RWPE1 (cell line): ENCODE data around the gene CGNL1.

ENCODE experiments used
- CTCF ChIA-PET: fragments of 350-600 bp; sonication (Branson Sonifier 250); formaldehyde crosslinking; extraction: SDS; loops from one replicate; lab custom pipeline; 2021; lab: Yijun Ruan, JAX
- POLR2A ChIA-PET: fragments of 400-600 bp; formaldehyde crosslinking; extraction: SDS; loops from one replicate; lab custom pipeline; 2020; ENCODE audit warnings: antibody characterized with exemption; ENCODE audit not compliant: low non-redundant PET; lab: Yijun Ruan, JAX
- DNase-seq: peaks from one replicate; pipeline ENCODE4 v3.0.0; 2012; ENCODE audit warnings: low spot score
- H3K27ac ChIP-seq: fragments of 450-650 bp; 2 replicates; pipeline ENCODE4 v1.5.1; 2017
- TF ChIP-seq, protein P1 (sequence below): fragments of 450-650 bp; conservative IDR thresholded peaks from 2 replicates; pipeline ENCODE4 v1.5.1; 2017; ENCODE audit warnings: low read depth, mild to moderate bottlenecking

The CGNL1 gene

GRCh38 chr15:57554063-57554811 lies 177.9 kb downstream of the CGNL1 start:
- peak overlapping the region; percentile 89 for H3K27ac ChIP-seq
- TF ChIP-seq, protein P1, sequence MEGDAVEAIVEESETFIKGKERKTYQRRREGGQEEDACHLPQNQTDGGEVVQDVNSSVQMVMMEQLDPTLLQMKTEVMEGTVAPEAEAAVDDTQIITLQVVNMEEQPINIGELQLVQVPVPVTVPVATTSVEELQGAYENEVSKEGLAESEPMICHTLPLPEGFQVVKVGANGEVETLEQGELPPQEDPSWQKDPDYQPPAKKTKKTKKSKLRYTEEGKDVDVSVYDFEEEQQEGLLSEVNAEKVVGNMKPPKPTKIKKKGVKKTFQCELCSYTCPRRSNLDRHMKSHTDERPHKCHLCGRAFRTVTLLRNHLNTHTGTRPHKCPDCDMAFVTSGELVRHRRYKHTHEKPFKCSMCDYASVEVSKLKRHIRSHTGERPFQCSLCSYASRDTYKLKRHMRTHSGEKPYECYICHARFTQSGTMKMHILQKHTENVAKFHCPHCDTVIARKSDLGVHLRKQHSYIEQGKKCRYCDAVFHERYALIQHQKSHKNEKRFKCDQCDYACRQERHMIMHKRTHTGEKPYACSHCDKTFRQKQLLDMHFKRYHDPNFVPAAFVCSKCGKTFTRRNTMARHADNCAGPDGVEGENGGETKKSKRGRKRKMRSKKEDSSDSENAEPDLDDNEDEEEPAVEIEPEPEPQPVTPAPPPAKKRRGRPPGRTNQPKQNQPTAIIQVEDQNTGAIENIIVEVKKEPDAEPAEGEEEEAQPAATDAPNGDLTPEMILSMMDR = no peak
- POLR2A ChIA-PET = no interaction called here
- CTCF ChIA-PET = interaction anchor here (0.5 to 1.4 kb wide), 5 partner anchors 11 to 624 kb away, joined by 3 to 6 read pairs (median 4); no protein-coding TSS in a partner anchor
- DNase-seq = peak; percentile 51

DNA sequence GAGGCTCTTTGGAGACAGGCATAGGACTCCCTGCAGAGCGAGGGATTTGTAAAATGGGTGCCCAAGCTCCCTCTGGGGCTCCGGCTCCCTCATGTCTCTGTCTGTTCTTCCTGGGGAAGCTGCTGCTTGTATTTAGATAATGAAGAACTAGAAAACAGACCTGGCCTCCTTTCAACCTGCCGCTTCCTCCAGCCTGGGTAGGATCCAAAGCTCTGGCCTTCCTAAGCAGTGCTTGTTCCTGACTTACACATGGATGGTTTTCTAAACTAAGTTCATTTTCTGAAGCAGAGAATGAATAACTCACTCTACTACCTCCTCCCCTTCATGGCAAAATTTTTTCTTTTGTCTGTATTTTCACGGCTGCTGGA lies 178.5 kb downstream of the CGNL1 start:
- ChIA-PET CTCF (interaction anchor here (0.6 to 1.4 kb wide), 4 partner anchors 10 to 625 kb away, joined by 3 to 4 read pairs (median 4); no protein-coding TSS in a partner anchor), POLR2A (no interaction called here)
- H3K27ac ChIP-seq = peak overlapping the region; percentile 89
- TF ChIP-seq, protein P1 = no peak
- DNase-seq = no peak

GRCh38 chr15:57555270-57555669 lies 179.0 kb downstream of the CGNL1 start:
- DNase-seq = no peak
- POLR2A ChIA-PET = no interaction called here
- CTCF ChIA-PET = no interaction called here
- peak overlapping the region; percentile 89 for H3K27ac ChIP-seq
- TF ChIP-seq, protein P1 = no peak

GRCh38 chr15:57556040-57556439 lies 179.7 kb downstream of the CGNL1 start:
- ChIA-PET CTCF (interaction anchor here (0.7 kb wide), 1 partner anchor 424 kb away, joined by 3 read pairs; no protein-coding TSS in a partner anchor), POLR2A (no interaction called here)
- H3K27ac ChIP-seq = no peak overlapping the region
- TF ChIP-seq, protein P1 = no peak
- DNase-seq = no peak

DNA sequence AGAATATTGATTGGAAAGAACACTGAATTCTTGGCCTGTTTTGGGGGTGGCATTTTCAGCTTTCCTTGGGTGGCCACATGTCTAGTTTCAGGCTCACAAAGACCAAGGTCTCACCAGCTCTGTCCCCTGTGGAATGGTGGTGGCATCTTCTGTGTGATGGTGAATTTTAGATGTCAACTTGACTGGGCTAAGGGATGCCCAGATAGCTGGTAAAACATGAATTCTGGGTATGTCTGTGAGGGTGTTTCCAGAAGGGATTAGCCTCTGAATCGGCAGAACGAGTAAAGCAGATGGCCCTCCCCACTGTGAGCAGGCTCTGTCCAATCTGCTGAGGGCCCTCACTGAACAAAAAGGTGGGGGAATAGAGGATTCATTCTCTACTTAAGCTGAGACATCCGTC lies 181.0 kb downstream of the CGNL1 start:
- DNase-seq = no peak
- no peak overlapping the region for H3K27ac ChIP-seq
- TF ChIP-seq, protein P1 = no peak
- POLR2A ChIA-PET = no interaction called here
- CTCF ChIA-PET = interaction anchor here (0.6 to 1.3 kb wide), 3 partner anchors 23 to 101 kb away, joined by 3 to 4 read pairs (median 4); no protein-coding TSS in a partner anchor

DNA sequence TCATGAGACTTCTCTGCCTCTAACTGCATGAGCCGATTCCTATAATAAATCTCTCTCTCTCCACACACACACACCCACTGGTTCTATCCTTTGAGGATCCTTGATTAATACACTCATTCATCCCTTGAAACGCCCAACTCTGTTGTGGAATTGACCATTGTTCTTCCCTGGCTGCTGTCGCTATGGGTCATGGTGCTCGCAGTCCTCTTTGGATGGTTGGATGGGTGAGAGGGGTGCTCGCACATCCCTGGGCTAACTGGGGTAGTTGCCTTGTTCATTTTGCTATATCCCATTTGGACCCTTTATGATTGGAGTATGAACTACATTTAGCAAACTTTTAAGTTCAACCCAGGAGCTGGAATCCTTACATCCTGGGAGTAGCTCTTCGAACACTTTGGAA lies 181.5 kb downstream of the CGNL1 start:
- CTCF ChIA-PET = interaction anchor here (0.6 to 1.3 kb wide), 3 partner anchors 24 to 101 kb away, joined by 3 to 4 read pairs (median 4); no protein-coding TSS in a partner anchor
- H3K27ac ChIP-seq = no peak overlapping the region
- TF ChIP-seq, protein P1 = no peak
- POLR2A ChIA-PET = no interaction called here
- DNase-seq = no peak
